Tongue (tissue), 2 donors: Measurements from ENCODE around the gene HMCN2. TPM values are rescaled to one million over a fixed set of nuclear protein-coding genes. Genes with fewer than 3 reads are reported as not detected.
A peak's percentile ranks its signal among the peaks of the same experiment; 100 is the strongest.

Source experiments
- DNase-seq: peaks from one replicate; pipeline ENCODE4 v3.0.0-alpha.2; 2015
- total RNA-seq: library from RNA; depleted of rRNA; stranded (reverse); fragments of >200 nt; gene quantifications from one replicate; pipeline ENCODE4 v1.2.3, GENCODE V29; 2014

The HMCN2 gene
- total RNA-seq, 1 donor from 2014 or later = 30.9 TPM

DNA sequence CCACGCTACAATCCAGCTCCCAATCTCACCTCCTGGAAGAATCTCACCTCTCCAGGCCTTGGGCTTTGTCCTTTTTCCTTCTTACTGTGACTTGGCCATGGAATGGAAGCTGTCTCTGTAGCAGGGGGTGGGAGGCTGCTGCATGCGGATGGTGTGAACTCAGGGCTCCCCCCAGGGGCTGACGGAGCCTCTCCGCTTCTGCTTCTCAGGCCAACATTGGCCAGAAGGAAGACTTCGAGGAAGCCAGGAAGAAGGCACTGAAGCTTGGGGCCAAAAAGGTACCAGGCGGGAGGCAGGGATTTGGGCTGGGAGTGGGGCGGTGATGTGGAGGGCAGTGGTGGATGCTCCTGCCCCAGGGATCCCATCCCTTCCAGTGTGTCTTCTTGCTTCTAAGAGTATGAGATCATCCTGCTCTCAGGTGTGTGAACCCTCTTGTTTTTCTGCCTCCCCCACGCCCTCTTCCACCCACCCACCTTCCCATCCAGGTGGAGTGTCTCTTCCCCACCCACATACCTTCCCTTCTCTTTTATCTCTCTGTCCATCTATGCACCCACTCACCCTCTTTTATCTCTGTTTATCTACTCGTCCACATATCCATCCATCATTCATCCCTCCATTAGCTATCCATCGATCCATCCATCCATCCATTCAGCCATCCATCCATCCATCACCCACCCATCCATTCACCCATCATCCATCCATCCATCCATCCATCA is 188.7 kb downstream of the HMCN2 start:
- no peak for DNase-seq

DNA sequence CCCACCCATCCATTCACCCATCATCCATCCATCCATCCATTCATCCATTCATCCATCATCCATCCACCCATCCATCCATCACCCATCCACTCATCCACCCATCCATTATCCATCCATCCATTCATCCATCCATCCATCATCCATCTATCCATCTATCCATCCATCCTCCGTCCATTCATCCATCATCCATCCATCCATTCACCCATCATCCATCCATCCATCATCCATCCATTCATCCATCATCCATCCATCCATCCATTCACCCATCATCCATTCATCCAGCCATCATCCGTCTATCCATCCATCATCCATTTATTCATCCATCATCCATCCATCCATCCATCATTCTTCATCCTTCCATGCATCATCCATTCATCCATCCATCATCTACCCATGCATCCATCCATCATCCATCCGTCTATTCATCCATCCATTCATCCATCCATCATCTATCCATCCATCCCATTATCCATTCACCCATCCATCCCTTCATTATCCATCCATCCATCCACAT is 189.3 kb downstream of the HMCN2 start:
- DNase-seq = no peak

- no peak for DNase-seq
Observed at GRCh38 chr9:130458027-130458803, 192.7 kb downstream of the HMCN2 start.

DNA sequence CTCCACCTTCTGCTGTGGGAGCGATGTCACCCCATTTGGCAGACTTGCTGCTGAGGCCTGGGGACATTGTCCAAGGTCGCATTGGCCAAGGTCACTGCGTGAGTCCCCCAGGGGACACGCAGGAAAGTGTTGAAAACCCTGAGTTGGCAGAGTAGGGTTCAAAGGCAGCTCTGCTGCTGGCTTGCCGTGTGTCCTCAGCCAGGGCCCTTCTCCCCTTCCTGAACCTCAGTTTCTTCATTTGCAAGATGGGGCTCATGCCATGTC is 193.2 kb downstream of the HMCN2 start:
- no peak for DNase-seq

GRCh38 chr9:130459151-130459550 is 193.6 kb downstream of the HMCN2 start:
- DNase-seq = no peak

- DNase-seq = no peak
Observed at GRCh38 chr9:130459941-130460669, 194.5 kb downstream of the HMCN2 start.

- peak; percentile 78 for DNase-seq
Observed at GRCh38 chr9:130461218-130461630, 195.7 kb downstream of the HMCN2 start.

DNA sequence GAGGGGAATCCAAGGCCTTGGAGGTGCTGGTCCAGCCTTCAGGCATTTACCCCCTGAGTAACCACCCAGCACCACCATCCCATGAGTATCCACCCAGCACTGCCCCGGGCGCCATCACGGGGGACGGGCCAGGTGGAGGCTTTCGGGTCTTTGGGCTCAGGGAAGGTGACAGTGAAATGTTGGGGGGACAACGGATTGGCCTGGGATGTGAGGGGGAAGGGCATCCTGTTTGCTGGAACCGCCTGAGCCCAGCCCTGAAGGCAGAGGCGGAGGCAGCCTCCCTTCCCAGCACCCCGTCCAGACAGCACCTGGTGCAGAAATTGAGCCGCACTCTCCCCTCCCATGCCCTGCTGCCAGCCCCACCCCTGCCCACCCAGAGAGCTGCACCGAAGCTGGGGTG is 196.2 kb downstream of the HMCN2 start:
- DNase-seq = no peak

- DNase-seq = no peak
Observed at GRCh38 chr9:130462685-130463540, 197.4 kb downstream of the HMCN2 start.

GRCh38 chr9:130463763-130464745 is 198.5 kb downstream of the HMCN2 start:
- DNase-seq = no peak

DNA sequence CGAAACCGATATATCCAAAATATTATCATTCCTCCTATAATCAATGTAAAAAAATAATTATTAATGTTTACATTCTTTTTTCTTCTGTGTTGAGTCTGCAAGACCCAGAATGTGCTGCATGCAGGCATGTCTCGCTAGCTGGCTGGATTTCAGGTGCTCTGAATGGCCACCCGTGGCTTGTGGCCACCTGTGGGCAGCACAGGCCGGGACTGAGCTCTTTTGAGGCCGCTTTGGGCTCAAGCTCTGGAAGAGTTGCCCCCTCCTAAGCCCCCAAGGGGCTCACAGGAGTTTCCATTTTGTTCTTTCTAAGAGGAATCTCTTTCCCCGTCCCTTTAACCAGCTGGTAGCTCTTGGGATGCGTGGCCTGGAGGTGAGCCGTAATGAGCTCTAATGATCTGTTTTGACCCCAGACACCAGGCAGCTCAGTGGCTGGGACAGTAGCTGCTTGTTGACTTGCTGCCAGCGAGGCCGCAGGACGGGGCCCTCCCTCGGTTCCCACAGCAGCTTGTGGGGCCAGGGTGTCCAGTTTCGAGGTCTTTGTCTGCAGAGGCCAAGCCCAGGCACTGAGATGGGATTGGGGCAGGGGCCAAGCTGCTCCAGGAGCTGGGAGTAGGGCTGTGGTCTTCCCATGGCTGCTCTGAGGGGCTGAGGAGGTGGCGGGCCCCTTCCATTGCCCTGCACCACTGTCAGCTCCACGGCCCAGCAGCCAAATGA is 200.0 kb downstream of the HMCN2 start:
- DNase-seq = no peak

GRCh38 chr9:130466537-130467217 is 201.1 kb downstream of the HMCN2 start:
- DNase-seq = no peak

DNA sequence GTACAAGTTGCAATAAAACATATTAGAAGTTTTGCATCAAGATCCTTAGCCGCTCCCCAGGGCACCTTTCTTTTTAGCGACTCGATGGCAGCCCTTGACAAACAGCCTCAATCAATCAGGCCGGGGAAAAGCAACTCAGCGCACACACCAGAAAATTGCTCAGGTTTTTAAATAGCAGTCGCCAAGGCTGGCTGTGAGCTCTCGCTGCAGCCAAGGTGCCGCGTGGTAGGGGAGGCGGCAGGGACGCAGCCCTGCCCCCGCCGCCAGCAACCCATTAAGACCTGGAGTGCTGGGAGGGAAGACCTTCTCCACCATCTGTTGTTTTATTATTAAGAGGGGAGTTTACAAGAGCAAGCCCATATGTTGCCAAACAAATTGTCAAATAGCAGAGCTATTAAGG is 201.8 kb downstream of the HMCN2 start:
- no peak for DNase-seq

GRCh38 chr9:130468566-130468965 is 203.0 kb downstream of the HMCN2 start:
- no peak for DNase-seq

DNA sequence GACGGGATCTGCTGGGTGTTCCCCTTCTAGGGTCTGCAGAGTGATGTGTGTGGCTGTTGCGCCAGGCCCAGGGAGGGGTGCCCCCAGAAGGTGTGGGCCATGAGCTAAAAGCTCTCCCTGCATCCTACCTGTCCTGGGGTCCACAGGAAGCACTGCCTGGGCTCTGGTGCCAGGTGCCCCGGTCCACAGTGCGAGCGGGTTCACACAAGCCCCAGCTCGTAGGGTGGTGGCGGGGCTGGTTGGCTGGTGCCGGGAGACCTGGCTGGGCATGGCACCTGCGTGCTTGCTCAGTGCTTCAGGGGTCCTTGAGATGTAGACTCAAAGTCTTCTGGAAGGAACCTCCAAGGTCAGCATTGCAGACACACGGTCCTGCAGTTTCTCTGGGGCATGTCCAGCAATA is 204.7 kb downstream of the HMCN2 start:
- no peak for DNase-seq

DNA sequence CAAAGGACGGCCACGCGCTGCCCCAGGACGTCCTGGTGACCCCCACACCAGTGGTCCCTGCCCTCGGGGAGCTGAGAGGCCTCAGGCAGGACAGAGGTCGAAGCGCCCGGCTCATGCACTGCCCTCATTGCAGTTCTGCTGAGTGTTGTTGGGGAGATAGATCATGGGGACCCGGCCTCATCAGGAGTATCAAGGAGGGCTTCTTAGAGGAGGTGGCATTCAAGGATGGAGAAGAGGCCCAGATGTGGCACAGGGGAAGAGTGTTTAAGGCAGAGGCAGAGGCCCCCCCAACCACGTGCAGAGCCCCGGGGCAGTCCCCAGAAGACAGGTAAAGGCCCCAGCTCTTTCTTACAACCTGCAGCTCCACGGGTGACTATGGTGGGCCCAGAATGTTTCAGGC is 205.4 kb downstream of the HMCN2 start:
- no peak for DNase-seq

DNA sequence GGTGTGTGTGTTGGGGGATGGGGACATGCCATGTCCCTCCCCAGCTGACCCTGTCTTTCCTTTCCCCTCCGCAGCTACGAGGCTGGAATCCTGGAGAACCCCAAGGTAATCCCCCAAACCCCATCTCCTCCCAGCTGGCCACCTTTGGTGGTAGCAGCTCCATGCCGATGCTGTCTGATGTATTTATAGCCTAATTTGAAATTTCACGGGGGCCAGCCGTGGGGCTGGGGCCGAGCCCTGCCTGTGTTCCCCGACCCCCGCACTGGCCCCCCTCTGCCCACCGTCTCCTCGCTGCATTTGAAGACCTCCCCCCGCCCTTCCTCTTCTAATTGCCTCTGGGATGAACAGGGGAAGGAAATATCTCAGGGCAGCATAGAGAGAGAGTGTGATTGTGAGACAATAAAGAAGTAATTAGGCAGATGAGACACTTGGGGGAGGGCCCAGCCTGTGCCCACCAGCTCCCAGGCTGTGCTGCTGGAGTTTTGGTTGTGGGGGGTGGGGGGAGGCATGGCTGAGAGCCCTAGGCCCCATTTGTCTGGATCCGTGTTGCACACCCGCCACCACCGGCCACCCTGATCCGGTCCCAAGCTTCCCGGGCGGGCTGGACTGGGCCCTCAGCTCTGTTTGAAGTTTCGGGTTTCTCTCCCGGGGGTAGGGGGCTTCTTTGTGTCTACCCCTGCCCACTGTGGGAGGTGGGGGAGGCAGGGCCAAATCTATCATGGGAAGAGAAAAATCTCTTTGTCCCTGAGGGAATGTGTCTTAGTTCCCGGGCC is 206.0 kb downstream of the HMCN2 start:
- DNase-seq = no peak

GRCh38 chr9:130472184-130472705 is 206.7 kb downstream of the HMCN2 start:
- DNase-seq = no peak

DNA sequence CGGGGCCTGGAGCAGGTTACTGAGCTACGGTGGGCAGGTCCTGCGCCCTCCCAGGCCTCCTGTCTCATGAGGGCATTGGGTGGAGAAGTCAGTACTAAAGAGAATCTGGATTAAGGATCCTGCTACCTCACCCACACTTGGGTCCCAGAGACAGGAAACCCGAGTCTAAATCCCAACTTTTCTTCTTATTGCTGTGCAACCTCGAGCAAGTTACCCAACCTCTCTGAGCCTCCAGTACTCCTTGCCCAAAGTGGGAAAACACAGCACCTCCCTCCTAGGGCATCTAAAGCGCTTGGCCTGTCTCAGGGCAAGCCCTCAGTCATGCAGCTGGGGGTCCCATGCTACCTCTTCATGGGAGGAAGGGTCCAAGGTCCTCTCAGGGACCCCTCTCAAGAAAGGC is 207.4 kb downstream of the HMCN2 start:
- no peak for DNase-seq
